NB4 (cell line): Measurements from ENCODE around the gene GGT6.

ENCODE experiments used
- DNase-seq: peaks from one replicate; pipeline ENCODE4 v3.0.0; 2010; ENCODE audit warnings: low read depth
- H3K4me3 ChIP-seq: one replicate; pipeline ENCODE4 v1.5.1; 2011; ENCODE audit warnings: mild to moderate bottlenecking, low read depth, low read length, moderate library complexity
- CTCF ChIP-seq: IDR thresholded peaks from one replicate; pipeline ENCODE4 v1.5.1; 2012; ENCODE audit warnings: low read depth, low read length
- MAX ChIP-seq: IDR thresholded peaks from 2 replicates; pipeline ENCODE4 v1.6.1; 2011; ENCODE audit warnings: low read depth, low read length
- MYC ChIP-seq: IDR thresholded peaks from 2 replicates; pipeline ENCODE4 v1.6.1; 2011; ENCODE audit warnings: low read depth, low read length
- POLR2A ChIP-seq: IDR thresholded peaks from 2 replicates; pipeline ENCODE4 v1.6.1; 2011; ENCODE audit warnings: mild to moderate bottlenecking; ENCODE audit not compliant: insufficient read length; ENCODE audit errors: extremely low read depth

GGT6 gene

GRCh38 chr17:4558347-4558971 lies 1.9 kb downstream of the GGT6 start:
- no peak overlapping the region for H3K4me3 ChIP-seq
- TF ChIP-seq MAX = no peak
- TF ChIP-seq POLR2A = no peak
- TF ChIP-seq CTCF = no peak
- no peak for TF ChIP-seq MYC
- no peak for DNase-seq

- no peak for TF ChIP-seq MAX
- no peak for TF ChIP-seq MYC
- TF ChIP-seq CTCF = no peak
- no peak for TF ChIP-seq POLR2A
- DNase-seq = no peak
- H3K4me3 ChIP-seq = no peak overlapping the region
Observed at GRCh38 chr17:4557626-4558346, 2.6 kb downstream of the GGT6 start.

GRCh38 chr17:4556996-4557395 lies 3.4 kb downstream of the GGT6 start:
- no peak overlapping the region for H3K4me3 ChIP-seq
- TF ChIP-seq CTCF (no peak), POLR2A (no peak), MAX (no peak), MYC (no peak)
- DNase-seq = no peak

- no peak for DNase-seq
- TF ChIP-seq CTCF (no peak), POLR2A (no peak), MYC (no peak), MAX (no peak)
- H3K4me3 ChIP-seq = peak overlapping the region; percentile 90
Observed at GRCh38 chr17:4555873-4556759, 4.3 kb downstream of the GGT6 start.

GRCh38 chr17:4554997-4555799 lies 5.2 kb downstream of the GGT6 start, which contains the start of gene MYBBP1A:
MYBBP1A (minus strand) TSS chr17:4555384; CDS start chr17:4555324, 60 bp downstream.
- TF ChIP-seq MYC = peak; percentile 91
- peak; percentile 97 for TF ChIP-seq MAX
- TF ChIP-seq POLR2A = peak; percentile 86
- TF ChIP-seq CTCF = no peak
- DNase-seq = peak; percentile 93

More at GRCh38 chr17:4554997-4555799, 5.2 kb downstream of the GGT6 start, which contains the start of gene MYBBP1A:
- peak within 1 kb of the TSS; percentile 90 for H3K4me3 ChIP-seq
